Astrocyte (in vitro differentiated cells and primary cell): ENCODE data around the gene TDRD1. TPM values are rescaled to one million over a fixed set of nuclear protein-coding genes. Genes with fewer than 3 reads are reported as not detected.

Source experiments
- DNase-seq: peaks from one replicate; pipeline ENCODE4 v3.0.0-alpha.2; 2010; ENCODE audit warnings: low read depth
- FAIRE-seq: peaks from 2 replicates; lab custom pipeline; 2011; peaks lifted over from hg19 to GRCh38; lab: Jason Lieb, UNC
- H2AFZ ChIP-seq: 2 replicates; pipeline ENCODE4 v1.6.0; 2012; ENCODE audit warnings: low read depth, low read length, inconsistent platforms
- H3K27ac ChIP-seq: 2 replicates; pipeline ENCODE4 v1.5.1; 2011; ENCODE audit warnings: low read depth, low read length, inconsistent platforms
- H3K27me3 ChIP-seq: 2 replicates; pipeline ENCODE4 v1.6.0; 2011; ENCODE audit warnings: low read length, inconsistent platforms; ENCODE audit not compliant: insufficient read depth
- H3K36me3 ChIP-seq: 2 replicates; pipeline ENCODE4 v1.5.1; 2011; ENCODE audit warnings: low read length, inconsistent platforms; ENCODE audit not compliant: insufficient read depth
- H3K4me1 ChIP-seq: 2 replicates; pipeline ENCODE4 v1.5.1; 2011; ENCODE audit warnings: low read length, inconsistent platforms; ENCODE audit not compliant: insufficient read depth
- H3K4me2 ChIP-seq: 2 replicates; pipeline ENCODE4 v1.6.0; 2012; ENCODE audit warnings: low read length, inconsistent platforms
- H3K4me3 ChIP-seq: 2 replicates; pipeline ENCODE4 v1.5.1; 2011; ENCODE audit warnings: low read depth, mild to moderate bottlenecking, low read length, inconsistent platforms; ENCODE audit not compliant: insufficient read depth
- H3K79me2 ChIP-seq: 2 replicates; pipeline ENCODE4 v1.6.0; 2012; ENCODE audit warnings: mild to moderate bottlenecking, low read length, inconsistent platforms; ENCODE audit not compliant: insufficient read depth
- H3K9ac ChIP-seq: 2 replicates; pipeline ENCODE4 v1.6.0; 2012; ENCODE audit warnings: mild to moderate bottlenecking, low read length, inconsistent platforms
- H3K9me3 ChIP-seq: 2 replicates; pipeline ENCODE4 v1.5.1; 2012; ENCODE audit warnings: low read depth, mild to moderate bottlenecking, low read length, inconsistent platforms; ENCODE audit not compliant: insufficient read depth
- H4K20me1 ChIP-seq: 2 replicates; pipeline ENCODE4 v1.6.0; 2012; ENCODE audit warnings: low read length, inconsistent platforms; ENCODE audit not compliant: insufficient read depth
- H3K27ac Mint-ChIP-seq: one replicate; pipeline ENCODE4 v1.8.0; 2021; ENCODE audit warnings: mild to moderate bottlenecking, mixed read lengths; ENCODE audit not compliant: unreplicated experiment
- H3K27me3 Mint-ChIP-seq: one replicate; pipeline ENCODE4 v1.8.0; 2021; ENCODE audit warnings: low read depth, mixed read lengths; ENCODE audit not compliant: unreplicated experiment
- H3K36me3 Mint-ChIP-seq: one replicate; pipeline ENCODE4 v1.8.0; 2021; ENCODE audit warnings: low read depth, mixed read lengths; ENCODE audit not compliant: unreplicated experiment
- H3K4me1 Mint-ChIP-seq: one replicate; pipeline ENCODE4 v1.8.0; 2021; ENCODE audit warnings: low read depth, mixed read lengths; ENCODE audit not compliant: unreplicated experiment
- H3K4me3 Mint-ChIP-seq: one replicate; pipeline ENCODE4 v1.8.0; 2021; ENCODE audit warnings: mild to moderate bottlenecking, moderate library complexity, mixed read lengths; ENCODE audit not compliant: unreplicated experiment
- H3K9me3 Mint-ChIP-seq: one replicate; pipeline ENCODE4 v1.8.0; 2021; ENCODE audit warnings: mild to moderate bottlenecking, mixed read lengths; ENCODE audit not compliant: unreplicated experiment
- EZH2 ChIP-seq: IDR thresholded peaks from 2 replicates; pipeline ENCODE4 v1.6.1; 2012; ENCODE audit warnings: mild to moderate bottlenecking, low read length, inconsistent platforms; ENCODE audit not compliant: insufficient read depth
- total RNA-seq: library from RNA; stranded (reverse); gene quantifications from 2 replicates; pipeline ENCODE4 v1.2.1, GENCODE V29; 2021
- TF ChIP-seq, protein P1 (sequence below): IDR thresholded peaks from 2 replicates; pipeline ENCODE4 v1.5.1; 2011; ENCODE audit warnings: low read depth, mild to moderate bottlenecking, inconsistent platforms, low read length, moderate library complexity; ENCODE audit not compliant: insufficient read depth

TDRD1 gene
- total RNA-seq, 1 donor from 2014 or later, result not detected

DNA sequence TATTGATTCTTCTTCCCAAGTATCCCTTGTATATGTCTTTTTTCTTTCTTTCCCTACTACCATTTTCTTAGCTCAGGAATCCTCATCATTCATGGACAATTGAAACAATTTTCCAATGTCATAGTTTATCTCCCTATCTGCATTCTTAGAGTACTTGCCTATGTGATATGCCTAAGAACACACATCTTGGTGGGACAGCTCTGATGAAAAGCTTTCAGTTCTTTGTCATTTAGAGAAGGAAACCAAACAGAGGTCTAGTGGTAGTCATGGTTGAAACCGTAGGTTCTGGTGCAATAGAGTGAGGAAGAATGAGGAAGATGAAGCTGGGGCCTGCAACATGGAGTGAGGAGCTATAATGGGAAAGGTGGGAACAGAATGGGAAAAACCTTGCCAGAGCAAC is 28.2 kb downstream of the TDRD1 start:
- no peak overlapping the region for H3K9ac ChIP-seq
- TF ChIP-seq, protein P1, sequence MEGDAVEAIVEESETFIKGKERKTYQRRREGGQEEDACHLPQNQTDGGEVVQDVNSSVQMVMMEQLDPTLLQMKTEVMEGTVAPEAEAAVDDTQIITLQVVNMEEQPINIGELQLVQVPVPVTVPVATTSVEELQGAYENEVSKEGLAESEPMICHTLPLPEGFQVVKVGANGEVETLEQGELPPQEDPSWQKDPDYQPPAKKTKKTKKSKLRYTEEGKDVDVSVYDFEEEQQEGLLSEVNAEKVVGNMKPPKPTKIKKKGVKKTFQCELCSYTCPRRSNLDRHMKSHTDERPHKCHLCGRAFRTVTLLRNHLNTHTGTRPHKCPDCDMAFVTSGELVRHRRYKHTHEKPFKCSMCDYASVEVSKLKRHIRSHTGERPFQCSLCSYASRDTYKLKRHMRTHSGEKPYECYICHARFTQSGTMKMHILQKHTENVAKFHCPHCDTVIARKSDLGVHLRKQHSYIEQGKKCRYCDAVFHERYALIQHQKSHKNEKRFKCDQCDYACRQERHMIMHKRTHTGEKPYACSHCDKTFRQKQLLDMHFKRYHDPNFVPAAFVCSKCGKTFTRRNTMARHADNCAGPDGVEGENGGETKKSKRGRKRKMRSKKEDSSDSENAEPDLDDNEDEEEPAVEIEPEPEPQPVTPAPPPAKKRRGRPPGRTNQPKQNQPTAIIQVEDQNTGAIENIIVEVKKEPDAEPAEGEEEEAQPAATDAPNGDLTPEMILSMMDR, result no peak
- no peak for TF ChIP-seq EZH2
- DNase-seq (no peak), FAIRE-seq (no peak)
- Mint-ChIP-seq H3K27ac (no peak overlapping the region), H3K9me3 (no peaks in the 10 kb centered on the region), H3K4me3 (no peak overlapping the region), H3K4me1 (no peaks in the 10 kb centered on the region), H3K36me3 (no peaks in the 10 kb centered on the region), H3K27me3 (no peaks in the 10 kb centered on the region)
- H3K27me3 ChIP-seq, result peaks cover 13% of the 10 kb centered on the region
- H3K36me3 ChIP-seq, result no peaks in the 10 kb centered on the region
- H3K4me2 ChIP-seq, result no peak overlapping the region
- no peak overlapping the region for H3K4me3 ChIP-seq
- no peaks in the 10 kb centered on the region for H3K79me2 ChIP-seq
- no peaks in the 10 kb centered on the region for H3K4me1 ChIP-seq
- H3K27ac ChIP-seq, result no peak overlapping the region
- H2AFZ ChIP-seq, result no peak overlapping the region
- no peaks in the 10 kb centered on the region for H4K20me1 ChIP-seq
- no peaks in the 10 kb centered on the region for H3K9me3 ChIP-seq

DNA sequence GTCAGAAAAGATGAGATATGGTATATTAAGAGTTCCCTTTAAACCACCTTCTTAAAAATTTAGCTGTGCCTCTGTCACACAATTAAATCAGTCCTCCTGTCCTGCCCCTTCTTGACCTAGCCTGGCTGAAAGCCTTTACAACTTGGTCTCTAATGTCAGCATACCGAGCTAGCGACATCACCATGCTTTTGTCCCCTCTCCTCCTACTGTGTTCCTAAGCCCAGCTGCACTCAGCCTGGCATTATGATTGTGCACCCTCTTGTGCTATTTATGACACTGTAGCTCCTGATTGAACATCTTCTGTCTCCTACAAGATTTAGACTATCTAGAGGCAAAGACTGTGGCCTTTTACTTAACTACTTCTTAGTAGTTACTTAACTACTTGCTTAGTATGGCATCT is 29.2 kb downstream of the TDRD1 start:
- no peak overlapping the region for H3K27ac Mint-ChIP-seq

DNA sequence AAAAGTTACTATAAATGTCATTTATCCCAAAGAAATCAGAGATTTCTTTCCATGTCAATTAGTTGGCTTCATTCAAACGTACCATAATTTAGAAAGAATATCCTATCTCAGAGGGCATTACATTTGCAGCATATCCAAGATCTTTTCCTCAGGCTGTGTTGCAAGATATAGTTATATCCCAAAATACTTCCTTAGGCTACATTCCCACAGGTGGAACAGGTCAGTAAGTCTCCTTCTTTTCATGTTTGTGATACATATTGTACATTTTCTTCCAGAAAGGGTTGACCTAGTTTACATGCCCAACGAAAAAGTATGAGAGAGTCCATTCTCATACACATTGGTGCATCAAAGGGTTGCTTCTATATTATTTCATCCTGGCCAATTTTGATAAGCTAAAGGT is 33.0 kb downstream of the TDRD1 start:
- TF ChIP-seq EZH2, result no peak
- TF ChIP-seq, protein P1, result no peak
- no peaks in the 10 kb centered on the region for H3K36me3 Mint-ChIP-seq
- Histone ChIP-seq H3K9me3 (no peaks in the 10 kb centered on the region), H3K79me2 (no peaks in the 10 kb centered on the region), H2AFZ (no peak overlapping the region), H3K36me3 (no peaks in the 10 kb centered on the region), H3K9ac (no peak overlapping the region), H3K4me3 (no peak overlapping the region), H3K27me3 (peaks cover 7% of the 10 kb centered on the region), H3K27ac (no peak overlapping the region), H4K20me1 (no peaks in the 10 kb centered on the region), H3K4me1 (no peaks in the 10 kb centered on the region), H3K4me2 (no peak overlapping the region)
- FAIRE-seq, result no peak
- H3K9me3 Mint-ChIP-seq, result no peaks in the 10 kb centered on the region
- DNase-seq, result no peak
- no peak overlapping the region for H3K4me3 Mint-ChIP-seq
- no peak overlapping the region for H3K27ac Mint-ChIP-seq
- peaks cover 5% of the 10 kb centered on the region for H3K27me3 Mint-ChIP-seq
- no peaks in the 10 kb centered on the region for H3K4me1 Mint-ChIP-seq

More for the DNA sequence above, 29.2 kb downstream of the TDRD1 start:
- no peaks in the 10 kb centered on the region for H3K4me1 ChIP-seq
- no peaks in the 10 kb centered on the region for H3K36me3 ChIP-seq
- H3K36me3 Mint-ChIP-seq, result no peaks in the 10 kb centered on the region
- H3K9me3 ChIP-seq, result no peaks in the 10 kb centered on the region
- H3K79me2 ChIP-seq, result no peaks in the 10 kb centered on the region
- no peak for DNase-seq
- H3K27me3 Mint-ChIP-seq, result peaks cover 1% of the 10 kb centered on the region
- no peak overlapping the region for H3K4me3 Mint-ChIP-seq
- H3K4me2 ChIP-seq, result no peak overlapping the region
- peaks cover 16% of the 10 kb centered on the region for H3K27me3 ChIP-seq
- no peak overlapping the region for H3K4me3 ChIP-seq
- no peak for FAIRE-seq
- H2AFZ ChIP-seq, result no peak overlapping the region
- no peaks in the 10 kb centered on the region for H3K4me1 Mint-ChIP-seq
- H3K27ac ChIP-seq, result no peak overlapping the region
- no peak for TF ChIP-seq EZH2
- TF ChIP-seq, protein P1, result no peak
- H3K9me3 Mint-ChIP-seq, result no peaks in the 10 kb centered on the region
- H3K9ac ChIP-seq, result no peak overlapping the region
- H4K20me1 ChIP-seq, result no peaks in the 10 kb centered on the region
